ENCODE measurements around the gene CLRN1. TPM values are rescaled to one million over a fixed set of nuclear protein-coding genes. Genes with fewer than 3 reads are reported as not detected.

Gene CLRN1
- total RNA-seq, 4 donors from 2014 or later = not detected

- Histone ChIP-seq H3K9me3 (no peaks in the 10 kb centered on the region), H3K27ac (no peak overlapping the region), H3K36me3 (no peaks in the 10 kb centered on the region), H3K4me3 (no peak overlapping the region), H3K4me1 (no peaks in the 10 kb centered on the region), H3K27me3 (peaks cover 4% of the 10 kb centered on the region)
- ATAC-seq = no peak
- 78 to 87% methylated on average over 2 of the region's 2 CpGs for WGBS, 2 donors (ENCODE audit: low coverage in 1 of 2)
- TF ChIP-seq POLR2A (IDR thresholded peaks at IDR 0.05) = no peak
Measured at GRCh38 chr3:150887031-150887430, 85.5 kb downstream of the CLRN1 start.

- H3K36me3 ChIP-seq = no peaks in the 10 kb centered on the region
- H3K27ac ChIP-seq = no peak overlapping the region
- no peak for ATAC-seq
- no peak overlapping the region for H3K4me3 ChIP-seq
- no peaks in the 10 kb centered on the region for H3K4me1 ChIP-seq
- H3K27me3 ChIP-seq = peaks cover 4% of the 10 kb centered on the region
- 62 to 94% methylated on average over 2 to 3 of the region's 3 CpGs for WGBS, 2 donors (ENCODE audit: low coverage in 1 of 2)
- H3K9me3 ChIP-seq = no peaks in the 10 kb centered on the region
- TF ChIP-seq POLR2A (IDR thresholded peaks at IDR 0.05) (no peak), EP300 (IDR thresholded peaks at IDR 0.05) (no peak), POLR2AphosphoS5 (IDR thresholded peaks at IDR 0.05) (no peak)
- TF ChIP-seq, protein P1, sequence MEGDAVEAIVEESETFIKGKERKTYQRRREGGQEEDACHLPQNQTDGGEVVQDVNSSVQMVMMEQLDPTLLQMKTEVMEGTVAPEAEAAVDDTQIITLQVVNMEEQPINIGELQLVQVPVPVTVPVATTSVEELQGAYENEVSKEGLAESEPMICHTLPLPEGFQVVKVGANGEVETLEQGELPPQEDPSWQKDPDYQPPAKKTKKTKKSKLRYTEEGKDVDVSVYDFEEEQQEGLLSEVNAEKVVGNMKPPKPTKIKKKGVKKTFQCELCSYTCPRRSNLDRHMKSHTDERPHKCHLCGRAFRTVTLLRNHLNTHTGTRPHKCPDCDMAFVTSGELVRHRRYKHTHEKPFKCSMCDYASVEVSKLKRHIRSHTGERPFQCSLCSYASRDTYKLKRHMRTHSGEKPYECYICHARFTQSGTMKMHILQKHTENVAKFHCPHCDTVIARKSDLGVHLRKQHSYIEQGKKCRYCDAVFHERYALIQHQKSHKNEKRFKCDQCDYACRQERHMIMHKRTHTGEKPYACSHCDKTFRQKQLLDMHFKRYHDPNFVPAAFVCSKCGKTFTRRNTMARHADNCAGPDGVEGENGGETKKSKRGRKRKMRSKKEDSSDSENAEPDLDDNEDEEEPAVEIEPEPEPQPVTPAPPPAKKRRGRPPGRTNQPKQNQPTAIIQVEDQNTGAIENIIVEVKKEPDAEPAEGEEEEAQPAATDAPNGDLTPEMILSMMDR (IDR thresholded peaks at IDR 0.05) = no peak
Measured at GRCh38 chr3:150885535-150885934, 87.0 kb downstream of the CLRN1 start.

DNA sequence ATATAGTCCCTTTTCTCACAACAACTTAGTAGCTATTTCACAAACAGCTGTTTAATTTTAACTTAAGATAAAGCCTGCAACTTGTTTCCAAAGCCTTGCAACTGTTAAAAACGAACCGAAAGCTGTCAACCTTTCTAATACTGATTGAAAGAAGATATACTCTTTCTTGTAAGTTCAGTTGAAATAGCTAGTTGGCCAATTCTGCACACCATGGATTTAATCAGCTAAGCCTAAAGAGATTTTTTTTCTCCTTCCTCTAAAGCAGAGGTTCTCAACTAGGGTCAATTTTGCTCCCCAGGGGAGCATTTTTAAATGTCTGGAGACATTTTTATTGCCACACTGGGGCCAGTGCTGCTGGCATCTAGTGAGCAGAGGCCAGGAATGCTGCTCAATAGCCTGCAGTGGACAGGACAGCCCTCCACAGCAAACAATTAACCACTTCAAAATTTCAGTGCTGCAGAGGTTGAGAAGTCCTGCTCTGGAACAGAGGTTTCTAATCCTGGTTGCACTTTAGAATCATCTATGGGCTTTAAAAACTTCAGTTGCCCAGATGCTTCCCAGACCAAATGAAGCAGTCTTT, 93.4 kb downstream of the CLRN1 start:
- peaks cover 2% of the 10 kb centered on the region for H3K27me3 ChIP-seq
- no peak for ATAC-seq
- H3K36me3 ChIP-seq = no peaks in the 10 kb centered on the region
- TF ChIP-seq EP300 (IDR thresholded peaks at IDR 0.05) = no peak
- TF ChIP-seq POLR2AphosphoS5 (IDR thresholded peaks at IDR 0.05) = no peak
- no peak for TF ChIP-seq POLR2A (IDR thresholded peaks at IDR 0.05)
- TF ChIP-seq, protein P1 (IDR thresholded peaks at IDR 0.05) = no peak
- no peaks in the 10 kb centered on the region for H3K9me3 ChIP-seq
- no peak overlapping the region for H3K4me3 ChIP-seq
- WGBS, 2 donors (ENCODE audit: low coverage in 1 of 2) = 52 to 64% methylated on average over 2 of the region's 2 CpGs
- no peak overlapping the region for H3K27ac ChIP-seq
- H3K4me1 ChIP-seq = no peaks in the 10 kb centered on the region

- TF ChIP-seq EP300 (IDR thresholded peaks at IDR 0.05) (no peak), POLR2A (IDR thresholded peaks at IDR 0.05) (no peak), POLR2AphosphoS5 (IDR thresholded peaks at IDR 0.05) (no peak)
- TF ChIP-seq, protein P1 (IDR thresholded peaks at IDR 0.05) = no peak
- Histone ChIP-seq H3K9me3 (no peaks in the 10 kb centered on the region), H3K4me1 (no peaks in the 10 kb centered on the region), H3K4me3 (no peak overlapping the region), H3K27me3 (no peaks in the 10 kb centered on the region), H3K36me3 (no peaks in the 10 kb centered on the region), H3K27ac (no peak overlapping the region)
- ATAC-seq = no peak
- 90 to 100% methylated on average over 1 of the region's 1 CpG for WGBS, 2 donors (ENCODE audit: low coverage in 1 of 2)
Measured at GRCh38 chr3:150878290-150878689, 94.2 kb downstream of the CLRN1 start.

GRCh38 chr3:150877303-150877702, 95.2 kb downstream of the CLRN1 start:
- H3K27ac ChIP-seq = no peak overlapping the region
- no peak overlapping the region for H3K4me3 ChIP-seq
- no peak for TF ChIP-seq EP300 (IDR thresholded peaks at IDR 0.05)
- TF ChIP-seq POLR2AphosphoS5 (IDR thresholded peaks at IDR 0.05) = no peak
- TF ChIP-seq, protein P1 (IDR thresholded peaks at IDR 0.05) = no peak
- TF ChIP-seq POLR2A (IDR thresholded peaks at IDR 0.05) = no peak
- H3K4me1 ChIP-seq = no peaks in the 10 kb centered on the region
- H3K36me3 ChIP-seq = no peaks in the 10 kb centered on the region
- H3K9me3 ChIP-seq = no peaks in the 10 kb centered on the region
- H3K27me3 ChIP-seq = no peaks in the 10 kb centered on the region
- ATAC-seq = no peak
- WGBS, 2 donors (ENCODE audit: low coverage in 1 of 2) = 80 to 86% methylated on average over 2 to 3 of the region's 3 CpGs
